CD4-positive, alpha-beta T cell treated with Interleukin-15 for 1 hour (primary cell): ENCODE data around the gene OR11H12.
"Not testable (repeated sequence)": the region's sequence is repeated elsewhere in the genome, so short reads cannot be mapped to it uniquely, and the experiment has no call there.

Experiments used
- DNase-seq: peaks from one replicate; pipeline ENCODE4 v3.0.0-alpha.2; 2020

The OR11H12 gene, protein sequence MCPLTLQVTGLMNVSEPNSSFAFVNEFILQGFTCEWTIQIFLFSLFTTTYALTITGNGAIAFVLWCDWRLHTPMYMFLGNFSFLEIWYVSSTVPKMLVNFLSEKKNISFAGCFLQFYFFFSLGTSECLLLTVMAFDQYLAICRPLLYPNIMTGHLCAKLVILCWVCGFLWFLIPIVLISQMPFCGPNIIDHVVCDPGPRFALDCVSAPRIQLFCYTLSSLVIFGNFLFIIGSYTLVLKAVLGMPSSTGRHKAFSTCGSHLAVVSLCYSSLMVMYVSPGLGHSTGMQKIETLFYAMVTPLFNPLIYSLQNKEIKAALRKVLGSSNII

DNA sequence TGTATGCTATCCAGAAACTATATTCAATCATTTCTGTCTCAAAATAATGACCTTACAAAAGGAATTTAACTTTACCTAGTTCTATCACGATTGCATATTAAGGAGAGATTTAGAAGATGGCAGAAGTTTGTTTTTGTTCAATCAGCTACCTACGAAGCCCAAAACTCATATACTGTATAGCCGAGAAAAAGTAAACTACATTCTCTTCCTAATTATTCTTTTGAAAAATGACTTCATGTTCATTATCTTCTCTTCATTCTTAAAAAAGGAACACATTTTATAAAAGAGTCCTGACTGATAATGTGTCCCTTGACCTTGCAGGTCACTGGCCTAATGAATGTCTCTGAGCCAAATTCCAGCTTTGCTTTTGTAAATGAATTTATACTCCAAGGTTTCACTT, at the start of gene OR11H12:
OR11H12 (plus strand) TSS at position 301 of the 400 bp plus-strand sequence; CDS start at position 301, 0 bp downstream.
- DNase-seq = not testable (repeated sequence)

DNA sequence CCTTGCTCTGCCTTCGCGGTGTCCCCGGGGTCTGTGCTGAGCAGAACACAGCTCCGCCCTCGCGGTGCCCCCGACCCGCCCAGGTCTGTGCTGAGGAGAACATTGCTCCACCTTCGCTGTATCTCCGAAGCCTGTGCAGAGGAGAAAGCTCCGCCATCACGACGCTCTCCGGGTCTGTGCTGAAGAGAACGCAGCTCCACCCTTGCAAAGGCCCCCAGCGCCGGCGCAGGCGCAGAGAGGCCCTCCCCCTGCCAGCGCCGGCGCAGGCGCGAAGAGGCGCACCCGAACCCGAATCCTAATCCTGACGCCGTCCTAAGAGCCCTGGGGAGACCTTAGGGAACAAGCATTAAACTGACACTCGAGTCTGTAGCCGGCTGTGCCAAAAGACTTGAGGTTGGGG, 18.0 kb upstream of the OR11H12 start:
- DNase-seq = not testable (repeated sequence)

- not testable (repeated sequence) for DNase-seq
These were observed 25.8 kb downstream of the OR11H12 start for GRCh38 chr14:18626610-18627213.

DNA sequence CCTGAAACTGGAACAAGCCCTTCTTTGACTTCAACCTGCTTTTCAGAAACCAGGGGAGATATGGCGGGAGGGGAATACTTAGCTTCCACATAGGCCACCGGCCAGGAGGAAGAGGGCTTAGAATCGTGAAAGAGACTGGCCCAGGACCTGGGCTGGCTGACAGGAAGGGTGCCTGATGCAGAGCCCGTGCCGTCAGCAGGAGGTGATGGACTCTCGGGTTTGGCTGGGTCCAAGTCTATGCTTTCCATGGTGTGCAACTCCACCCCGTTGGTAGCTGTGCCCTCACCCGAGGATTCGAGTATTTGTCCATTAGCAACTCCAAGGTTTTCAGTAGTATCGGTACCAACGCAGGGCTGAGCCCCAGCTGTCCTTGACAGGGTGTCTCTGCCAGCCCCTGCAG, 35.1 kb downstream of the OR11H12 start:
- DNase-seq = not testable (repeated sequence)

DNA sequence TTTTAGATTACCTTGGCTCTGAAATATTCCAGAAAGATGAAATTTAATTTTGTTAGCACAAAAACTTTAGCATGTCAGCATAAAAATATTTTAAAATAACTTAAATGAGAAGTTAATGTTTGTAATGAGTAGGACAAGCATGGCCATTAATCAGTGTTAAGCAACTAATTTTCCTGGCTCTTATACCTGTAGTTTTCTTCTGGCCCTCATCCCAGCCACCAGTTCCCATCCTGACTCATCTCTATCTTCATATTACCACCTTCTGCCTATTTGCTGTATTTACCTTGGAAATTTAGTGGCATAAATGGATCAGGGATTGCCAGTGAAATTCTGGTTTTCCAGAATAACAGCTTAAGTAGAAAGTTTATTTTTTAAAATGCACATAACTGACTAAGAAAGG, 37.1 kb downstream of the OR11H12 start:
- DNase-seq = not testable (repeated sequence)

GRCh38 chr14:18638785-18639184, 37.9 kb downstream of the OR11H12 start:
- DNase-seq = not testable (repeated sequence)

- DNase-seq = not testable (repeated sequence)
These were observed 45.3 kb downstream of the OR11H12 start for GRCh38 chr14:18646075-18646730.
